Fibroblast of skin of scalp (primary cell): ENCODE measurements around the gene NSD1.
"Not testable (repeated sequence)": the region's sequence is repeated elsewhere in the genome, so short reads cannot be mapped to it uniquely, and the experiment has no call there.

ENCODE experiments used
- DNase-seq: peaks from one replicate; pipeline ENCODE4 v3.0.0-alpha.2; 2013

Gene NSD1

GRCh38 chr5:177293819-177294581 is 160.4 kb downstream of the NSD1 start:
- DNase-seq = no peak

GRCh38 chr5:177294632-177295031 is 161.1 kb downstream of the NSD1 start:
- DNase-seq = no peak

- DNase-seq = no peak
Measured at GRCh38 chr5:177295924-177296323, 162.4 kb downstream of the NSD1 start.

DNA sequence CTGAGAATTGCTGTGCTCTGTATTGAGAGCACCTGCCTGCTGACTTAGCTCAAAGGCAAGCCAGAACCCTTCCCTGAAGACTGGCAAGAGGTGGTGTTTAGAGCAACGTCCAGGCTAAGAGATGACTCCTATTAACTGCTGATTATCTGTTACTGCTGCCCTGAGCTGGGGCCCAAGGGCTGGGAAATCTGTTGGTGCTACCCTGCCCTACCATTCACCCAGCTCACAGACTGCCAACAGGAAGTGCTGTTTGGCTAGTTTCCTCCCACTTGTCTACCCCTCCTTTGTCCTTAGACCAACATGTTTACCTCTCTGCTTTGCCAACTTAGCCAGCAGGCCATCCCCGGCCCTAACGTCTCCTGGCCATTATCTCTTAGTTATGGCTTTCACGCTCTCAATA is 163.0 kb downstream of the NSD1 start:
- DNase-seq = no peak

DNA sequence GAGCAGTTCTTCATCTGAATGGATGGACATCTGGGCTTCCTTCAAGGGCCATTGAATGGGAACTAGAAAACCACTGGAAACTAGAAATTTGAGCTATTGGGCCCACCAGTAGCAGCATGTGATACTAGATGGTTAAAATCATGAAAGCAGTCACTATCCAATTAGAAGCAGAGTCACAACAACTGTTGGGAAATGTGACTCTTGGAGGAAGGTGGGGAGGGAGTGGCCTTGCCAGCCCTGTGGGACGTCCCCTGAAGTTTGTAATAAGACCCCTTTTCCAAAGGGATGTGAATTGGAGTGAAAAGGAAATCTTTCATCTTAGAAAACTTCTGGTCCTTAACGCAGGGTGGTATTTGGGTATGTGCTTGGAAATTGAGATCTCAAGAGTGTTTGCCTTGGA is 164.3 kb downstream of the NSD1 start:
- no peak for DNase-seq

DNA sequence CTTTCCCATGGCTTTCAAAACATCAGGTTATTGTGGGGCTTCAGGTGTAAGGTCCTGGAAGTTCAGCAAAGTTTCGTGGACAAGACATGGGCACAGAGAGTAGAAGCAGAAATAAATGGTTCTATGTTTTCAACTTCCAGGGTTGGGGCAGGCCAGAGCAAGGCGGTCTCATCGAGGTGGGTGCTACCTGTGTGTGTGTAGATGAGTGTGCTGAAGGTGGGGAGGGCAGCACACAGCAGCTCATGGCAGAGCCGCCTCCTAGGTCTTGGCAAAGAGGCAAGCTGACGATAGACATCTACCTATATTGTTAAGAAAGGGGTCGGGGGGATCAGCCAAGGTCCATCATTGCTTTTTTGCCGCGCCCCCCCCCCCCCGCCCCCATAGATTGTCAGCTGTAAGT is 166.1 kb downstream of the NSD1 start:
- no peak for DNase-seq

DNA sequence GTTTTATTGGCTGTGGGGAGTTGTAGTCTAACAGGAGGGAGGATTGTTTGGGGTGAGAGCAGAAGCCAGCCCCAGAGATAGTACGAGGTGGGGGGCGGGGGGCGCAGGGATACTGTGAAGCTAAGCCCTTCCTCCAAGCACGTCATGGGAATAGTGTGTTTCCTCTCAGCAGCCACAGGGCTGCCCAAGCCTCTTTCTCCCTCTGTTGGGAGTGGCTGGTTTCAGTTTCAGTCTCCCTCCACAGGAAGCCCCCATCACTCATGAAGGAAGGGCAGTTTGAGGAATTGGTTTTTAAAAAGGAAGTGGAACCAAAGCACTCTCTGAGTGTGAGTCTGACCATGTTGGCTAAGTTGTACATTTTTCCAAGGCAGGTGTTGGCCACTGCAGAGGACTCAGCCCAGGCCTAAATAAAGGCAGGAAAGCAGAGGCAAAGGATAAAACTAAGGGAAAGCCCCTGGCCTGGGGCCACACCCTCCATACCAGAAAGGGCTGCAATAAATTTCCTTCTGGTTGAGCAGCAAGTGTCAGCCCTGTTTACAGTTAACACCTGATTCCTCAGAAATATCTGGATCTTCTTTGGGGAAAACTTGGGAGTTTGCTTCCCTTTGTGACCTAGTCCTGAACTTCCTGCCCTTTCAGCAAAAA is 166.8 kb downstream of the NSD1 start:
- peak; percentile 76 for DNase-seq

DNA sequence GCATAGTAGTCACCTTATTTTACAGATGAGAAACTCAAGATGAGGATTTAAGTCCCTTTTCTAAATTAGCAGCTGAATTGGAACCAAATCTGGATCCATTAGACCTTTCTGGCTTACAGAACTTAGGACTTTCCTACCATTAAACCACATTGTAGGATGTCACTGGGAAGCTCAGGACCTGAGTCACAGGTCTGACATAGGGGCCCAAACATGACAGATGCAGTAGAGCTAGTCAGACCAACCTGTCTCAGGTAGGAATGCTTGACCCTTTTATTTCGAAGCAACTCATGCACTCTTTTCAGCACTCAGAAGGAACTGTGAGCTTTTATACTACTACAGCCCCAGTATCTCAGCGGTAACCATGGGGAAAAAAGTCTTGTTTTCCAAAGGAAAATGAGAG is 167.4 kb downstream of the NSD1 start:
- no peak for DNase-seq

DNA sequence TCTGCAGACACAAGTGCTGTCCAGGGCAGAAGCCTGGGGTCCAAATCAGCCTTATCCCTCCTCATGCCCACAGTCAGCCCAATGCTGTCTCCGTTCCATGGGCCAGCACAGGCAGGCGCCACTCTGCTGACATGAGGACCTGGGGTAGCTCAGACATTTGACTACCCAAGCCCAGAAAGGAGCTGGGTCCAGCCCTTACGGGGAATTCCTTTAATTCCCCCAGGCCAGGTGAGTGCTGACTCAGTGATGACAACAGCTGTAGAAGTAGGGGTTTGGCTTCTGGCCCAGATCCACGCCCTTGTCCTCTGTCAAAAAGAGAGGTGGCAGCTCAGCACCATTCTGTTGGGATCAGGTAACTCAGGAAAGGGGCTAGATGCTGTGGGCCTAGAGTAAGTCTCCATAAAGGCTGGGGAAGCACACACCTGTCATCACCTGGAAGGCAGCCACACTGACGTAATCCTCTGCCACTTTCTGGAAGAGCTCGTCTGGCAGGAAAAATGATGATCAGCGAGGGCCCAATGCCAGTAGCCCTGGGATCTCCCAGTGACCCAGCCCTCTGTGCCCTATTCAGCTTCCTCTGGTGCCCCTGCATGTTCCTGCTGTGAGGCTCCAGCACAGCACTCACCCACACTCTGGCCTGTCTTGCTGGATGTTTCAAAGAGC is 168.1 kb downstream of the NSD1 start:
- DNase-seq = no peak

- DNase-seq = peak; percentile 12
Measured at GRCh38 chr5:177302354-177303110, 169.0 kb downstream of the NSD1 start.

- peak; percentile 85 for DNase-seq
Measured at GRCh38 chr5:177303121-177303924, 169.8 kb downstream of the NSD1 start, which contains the start of the genes PRELID1 and RAB24. TSS of gene PRELID1 (plus strand) at chr5:177303799. CDS start at chr5:177303986, 187 bp downstream. TSS of gene RAB24 (minus strand) at chr5:177303719. CDS start at chr5:177303288, 431 bp downstream.

DNA sequence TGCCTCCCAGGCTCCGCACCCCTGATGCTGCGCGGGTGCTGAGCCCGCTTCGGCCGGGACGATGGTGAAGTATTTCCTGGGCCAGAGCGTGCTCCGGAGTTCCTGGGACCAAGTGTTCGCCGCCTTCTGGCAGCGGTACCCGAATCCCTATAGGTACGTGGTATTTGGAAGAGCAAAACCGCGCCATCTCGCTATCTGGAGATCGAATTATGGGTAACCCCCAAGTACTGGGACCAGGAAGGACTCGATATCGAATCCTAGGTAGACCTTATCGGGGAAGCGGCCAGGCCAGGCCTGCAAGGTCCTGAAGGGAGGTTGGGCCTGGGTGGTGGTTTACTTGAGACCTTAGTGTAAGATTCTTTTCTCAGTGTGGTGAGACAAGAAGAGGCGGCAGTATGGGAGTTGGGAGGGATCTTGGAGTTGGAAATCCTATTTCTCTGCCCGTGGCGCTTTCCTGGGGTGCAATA is 170.4 kb downstream of the NSD1 start:
- DNase-seq = no peak

- peak; percentile 8 for DNase-seq
Measured at GRCh38 chr5:177304392-177305119, 171.0 kb downstream of the NSD1 start.

DNA sequence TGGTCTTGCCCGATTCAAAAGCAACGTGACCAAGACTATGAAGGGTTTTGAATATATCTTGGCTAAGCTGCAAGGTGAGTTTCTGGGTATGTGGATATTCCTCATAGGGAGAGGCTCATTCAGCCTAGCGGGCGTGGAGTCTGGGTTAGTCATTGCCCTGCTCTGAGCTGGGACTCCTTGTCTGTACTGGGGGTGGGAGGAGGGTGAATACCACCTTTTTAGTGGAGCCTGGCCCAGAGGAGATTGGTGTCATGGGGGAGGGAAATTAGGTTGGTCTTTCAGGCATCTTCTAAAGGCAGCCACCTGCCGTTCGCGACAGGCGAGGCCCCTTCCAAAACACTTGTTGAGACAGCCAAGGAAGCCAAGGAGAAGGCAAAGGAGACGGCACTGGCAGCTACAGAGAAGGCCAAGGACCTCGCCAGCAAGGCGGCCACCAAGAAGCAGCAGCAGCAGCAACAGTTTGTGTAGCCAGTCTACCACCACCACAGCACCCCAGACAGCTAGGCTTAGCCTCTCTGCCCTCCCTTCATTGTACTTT is 172.6 kb downstream of the NSD1 start:
- DNase-seq = not testable (repeated sequence)

DNA sequence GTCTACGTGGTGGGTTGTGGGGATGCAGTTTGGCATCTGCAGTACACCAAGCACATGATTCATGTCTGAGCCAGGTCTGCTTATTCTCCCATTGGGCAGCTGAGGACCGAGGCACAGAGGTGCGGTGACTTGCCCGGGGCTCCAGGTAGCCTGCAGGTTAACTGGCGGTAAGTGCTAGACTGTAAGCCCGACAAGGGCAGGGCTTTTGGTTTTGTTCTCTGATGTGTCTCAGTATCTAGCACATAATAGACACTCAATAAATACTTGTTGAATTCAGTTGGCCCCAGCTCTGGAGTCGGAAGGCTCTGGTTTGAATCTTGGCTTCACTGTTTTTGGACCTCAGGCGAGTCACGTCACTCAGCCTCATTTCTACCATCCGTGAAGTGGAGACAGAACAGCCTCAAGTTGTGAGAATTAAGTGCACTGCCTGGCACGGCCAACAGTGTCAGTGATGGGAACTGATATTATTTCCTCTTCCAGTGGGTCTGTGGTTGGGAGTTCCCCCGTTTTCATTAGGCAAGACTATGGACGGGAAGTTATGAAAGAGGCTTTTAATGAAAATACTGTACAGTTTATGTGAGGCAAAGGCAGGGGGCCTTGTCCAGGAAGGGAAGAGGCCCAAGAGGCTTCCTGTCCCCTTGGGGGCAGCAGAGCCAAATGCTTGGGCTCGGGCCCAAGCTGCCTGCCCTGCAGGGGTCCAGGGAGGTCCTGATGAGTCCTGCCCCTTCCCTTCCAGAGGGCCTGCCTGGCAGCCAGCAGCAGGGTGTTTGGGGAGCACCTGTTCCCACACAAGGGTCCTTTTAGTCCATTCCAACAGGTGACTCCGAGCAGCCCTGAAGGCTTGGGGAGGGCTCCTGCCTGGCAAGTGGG is 173.3 kb downstream of the NSD1 start:
- no peak for DNase-seq

GRCh38 chr5:177307544-177308363 is 174.2 kb downstream of the NSD1 start:
- no peak for DNase-seq

DNA sequence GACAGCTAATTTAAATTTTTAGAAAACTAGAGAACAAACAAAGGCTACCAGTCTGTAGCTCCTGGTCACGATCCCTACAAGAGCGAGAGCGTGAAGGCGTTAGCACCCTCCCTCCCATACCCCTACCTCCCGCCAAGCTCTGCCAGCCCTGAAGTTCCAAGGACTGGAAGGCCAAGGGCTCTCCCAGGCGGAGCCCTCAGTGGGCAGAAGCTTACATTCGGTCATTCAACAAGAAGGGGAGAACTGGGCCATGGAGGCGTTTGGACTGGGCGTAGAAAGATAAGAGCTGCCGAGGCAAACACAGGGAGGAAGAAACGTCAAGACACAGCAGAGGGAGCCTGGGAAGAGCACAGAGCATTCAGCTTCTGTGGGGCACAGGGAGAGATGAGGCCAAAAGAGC is 175.2 kb downstream of the NSD1 start:
- no peak for DNase-seq

DNA sequence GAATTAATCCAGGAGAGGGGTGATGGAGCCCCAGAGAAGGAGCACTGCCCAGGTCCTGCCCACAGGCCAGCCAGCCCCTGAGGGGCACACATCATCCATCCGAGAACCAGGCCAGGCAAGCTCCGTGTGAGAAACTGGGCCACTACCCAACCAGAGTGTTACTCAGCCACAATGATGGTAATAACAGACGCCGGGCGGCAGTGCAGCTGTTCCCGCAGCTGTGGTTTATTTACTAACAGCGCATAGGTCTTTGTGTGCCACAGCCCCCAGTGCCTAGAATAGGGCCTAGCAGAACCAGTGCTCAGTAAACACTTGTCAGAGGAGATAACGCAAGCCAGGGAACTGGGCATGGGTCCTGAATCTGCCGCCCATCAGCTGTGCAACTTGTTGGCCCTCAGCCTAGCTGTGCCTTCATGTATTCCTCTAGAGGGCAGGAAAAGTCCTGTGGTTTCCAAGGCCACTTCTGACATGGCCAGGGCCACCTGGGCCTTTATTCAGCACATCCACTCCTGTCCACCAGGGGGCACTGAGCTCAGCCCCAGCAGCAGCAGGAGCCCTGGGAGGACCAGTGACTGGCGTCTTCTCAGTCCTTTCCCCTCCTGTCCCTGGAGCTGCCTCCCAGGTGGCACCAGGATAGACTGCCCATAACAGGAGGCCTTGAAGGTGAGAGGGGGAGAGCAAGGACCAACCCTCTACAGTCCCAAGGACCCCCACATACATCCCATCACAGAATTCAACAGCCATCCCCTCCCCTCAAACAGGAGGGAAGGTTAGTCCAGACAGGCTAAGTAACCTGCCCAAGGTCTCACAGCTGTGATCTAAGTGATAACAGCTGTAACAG is 176.0 kb downstream of the NSD1 start:
- peak; percentile 65 for DNase-seq
